Kasumi-1 (cell line): ENCODE results near the gene NHERF1.
A peak's percentile ranks its signal among the peaks of the same experiment; 100 is the strongest.

Source experiments
- DNase-seq, 2 experiments: peaks; one replicate each; lab custom pipeline; 2025; lab: John Stamatoyannopoulos, UW

Gene NHERF1

DNA sequence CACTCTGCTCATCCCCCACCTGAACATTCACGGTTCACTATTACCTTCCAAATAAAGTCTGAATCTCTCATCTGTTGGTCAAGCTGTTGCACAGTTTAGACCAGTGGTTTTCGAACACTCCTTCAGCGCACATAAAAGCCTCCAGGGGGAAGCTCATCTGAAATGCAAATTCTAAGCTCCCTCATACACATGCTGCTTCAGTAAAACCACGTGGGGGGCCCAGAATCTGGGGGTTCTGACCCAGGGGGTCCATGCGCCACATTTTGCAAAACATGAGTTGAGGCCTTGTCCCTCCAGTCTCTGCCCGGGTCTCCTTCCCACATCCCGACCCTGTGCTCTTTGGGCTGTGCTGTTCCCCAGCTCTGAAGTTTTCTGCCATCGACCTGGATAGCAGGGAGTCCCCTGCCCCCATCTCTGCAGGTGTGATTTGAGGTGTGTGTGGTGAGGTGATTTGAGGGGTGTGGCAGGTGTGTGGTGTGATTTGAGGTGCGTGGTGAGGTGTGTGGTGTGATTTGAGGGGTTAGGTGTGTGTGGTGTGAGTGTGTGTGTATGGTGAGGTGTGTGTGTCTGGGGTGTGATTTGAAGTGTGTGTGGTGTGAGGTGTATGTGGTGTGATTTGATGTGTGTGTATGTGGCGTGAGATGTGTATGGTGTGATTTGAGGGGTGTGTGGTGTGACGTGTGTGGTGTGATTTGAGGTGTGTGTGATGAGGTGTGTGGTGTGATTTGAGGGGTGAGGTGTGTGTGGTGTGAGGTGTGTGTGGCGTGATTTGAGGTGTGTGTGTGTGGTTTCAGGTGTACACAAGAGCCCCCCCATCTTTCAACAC is 16.2 kb upstream of the NHERF1 start:
- DNase-seq = no peak

DNA sequence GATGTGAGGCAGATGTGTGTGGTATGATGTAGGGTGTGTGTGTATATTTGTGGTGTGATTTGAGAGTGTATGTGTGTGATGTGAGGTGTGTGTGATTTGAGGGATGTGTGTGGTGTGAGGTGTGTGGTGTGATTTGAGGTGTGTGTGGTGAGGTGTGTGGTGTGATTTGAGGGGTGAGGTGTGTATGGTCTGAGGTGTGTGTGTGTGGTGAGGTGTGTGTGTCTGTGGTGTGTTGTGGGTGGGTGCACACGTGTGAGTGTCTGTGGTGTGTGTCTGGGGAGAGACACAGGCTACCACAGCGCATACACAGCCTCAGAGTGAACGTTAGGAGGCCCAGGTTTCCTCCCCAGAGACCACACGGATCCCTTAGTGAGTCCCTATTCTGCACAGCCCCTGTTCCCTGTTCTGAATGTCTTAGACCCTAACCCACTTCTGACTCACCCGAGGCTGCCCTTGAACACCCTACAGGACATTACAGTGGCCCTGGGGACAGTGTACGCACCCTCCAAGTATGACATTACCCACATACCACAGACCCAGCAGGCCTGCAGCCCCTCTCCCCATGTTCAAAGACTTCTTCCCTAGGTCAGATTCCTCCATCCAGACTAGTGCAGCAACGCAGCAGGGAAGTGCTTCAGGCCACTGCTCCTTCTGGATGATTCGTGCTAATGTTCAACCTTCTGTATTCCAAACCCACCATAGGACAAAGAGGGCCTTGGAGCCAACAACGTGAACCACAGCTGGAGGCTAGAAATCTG is 14.9 kb upstream of the NHERF1 start:
- no peak for DNase-seq

DNA sequence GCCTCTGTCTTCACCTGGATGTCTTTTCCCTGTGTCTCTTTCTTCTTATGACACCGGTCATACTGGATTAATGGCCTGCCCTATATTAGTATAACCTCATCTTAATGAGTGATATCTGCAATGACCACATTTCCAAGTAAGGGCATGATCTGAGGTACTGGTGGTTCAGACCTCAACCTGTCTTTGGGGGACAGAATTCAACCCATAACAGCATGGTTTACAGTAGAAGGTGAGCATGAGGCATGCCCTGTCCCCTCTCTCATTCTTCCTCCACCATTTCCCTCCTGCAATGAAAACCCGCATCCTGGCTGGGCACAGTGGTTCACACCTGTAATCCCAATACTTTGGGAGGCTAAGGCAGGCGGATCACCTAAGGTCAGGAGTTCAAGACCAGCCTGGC is 14.2 kb upstream of the NHERF1 start:
- DNase-seq = no peak

DNA sequence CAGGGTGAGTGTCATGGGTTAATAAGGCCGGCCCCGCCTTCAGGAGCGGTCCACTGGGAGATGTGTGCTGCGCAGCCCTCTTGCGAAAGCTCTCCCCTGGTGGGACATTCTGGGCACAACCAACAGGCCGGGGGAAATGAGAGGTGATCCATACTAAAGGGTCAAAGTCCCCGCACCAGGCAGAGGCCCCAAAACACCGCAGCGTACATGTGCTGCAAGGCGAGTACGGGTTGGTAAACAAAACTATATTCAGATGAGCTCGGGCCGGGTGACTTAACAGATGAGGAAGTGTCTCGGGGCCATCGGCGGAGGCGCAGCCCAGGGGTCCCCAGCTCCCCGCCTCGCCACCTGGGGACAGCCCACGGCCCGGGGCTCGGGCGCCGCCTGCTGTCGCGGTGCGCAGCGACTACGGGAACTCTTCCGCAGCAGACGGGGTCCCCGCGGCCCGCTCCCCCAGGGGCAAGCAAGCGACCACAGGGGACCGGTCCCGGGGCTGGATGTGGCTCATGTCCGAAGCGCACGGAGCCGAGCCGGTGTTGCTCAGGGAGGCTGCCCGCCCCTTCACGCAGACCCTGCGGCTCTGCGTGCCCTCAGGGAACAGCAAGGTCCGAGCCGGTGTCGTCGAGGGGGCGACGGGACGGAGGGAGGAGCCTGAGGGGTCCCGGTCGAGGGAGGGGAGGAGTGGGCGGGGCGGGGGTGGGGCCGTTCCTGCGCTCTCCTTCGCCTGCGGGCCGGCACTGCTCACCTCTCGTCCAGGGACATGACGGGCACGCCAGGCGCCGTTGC is 11.7 kb upstream of the NHERF1 start, which contains the start of gene RAB37:
Gene RAB37 (plus strand): TSS at position 744 of the 786 bp plus-strand sequence. CDS start 17 bp downstream, at position 761.
- DNase-seq = peak; percentile 98 to 99

DNA sequence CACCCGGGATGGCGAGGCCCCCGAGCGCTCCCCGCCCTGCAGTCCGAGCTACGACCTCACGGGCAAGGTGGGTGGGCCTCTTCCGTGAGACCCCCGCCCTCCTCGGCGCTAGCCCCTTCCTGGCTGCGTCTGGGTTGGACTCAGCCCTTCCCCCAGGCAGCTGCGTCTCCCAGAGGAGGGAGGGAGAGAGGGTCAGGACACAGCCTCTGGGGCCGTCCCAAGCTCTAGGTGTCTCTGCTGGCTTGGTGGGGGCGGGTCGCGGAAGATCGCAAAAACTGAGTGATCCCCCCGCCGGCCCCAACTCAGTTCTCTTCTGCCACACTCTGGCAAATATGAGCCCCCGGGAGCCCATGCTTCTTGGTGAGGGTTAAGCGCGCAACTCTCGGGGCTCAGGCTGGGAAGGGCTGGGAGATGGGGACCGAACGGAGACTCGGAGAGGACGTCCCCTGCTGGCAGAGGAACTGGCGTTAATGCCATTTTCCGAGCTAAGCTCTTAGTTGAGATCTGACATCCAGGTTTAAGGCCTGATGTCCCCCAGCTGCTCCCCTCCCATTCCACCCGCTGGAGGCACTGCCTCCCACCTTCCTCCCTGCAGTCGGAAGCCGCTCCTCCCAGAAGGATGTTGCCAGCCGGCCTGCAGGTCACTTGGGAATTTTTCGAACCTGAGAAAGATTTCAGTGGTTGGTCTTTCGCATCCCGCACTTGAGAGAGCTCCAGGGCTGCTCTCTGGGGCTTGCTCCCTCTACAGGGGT is 11.0 kb upstream of the NHERF1 start:
- DNase-seq = peak; percentile 78 to 81

DNA sequence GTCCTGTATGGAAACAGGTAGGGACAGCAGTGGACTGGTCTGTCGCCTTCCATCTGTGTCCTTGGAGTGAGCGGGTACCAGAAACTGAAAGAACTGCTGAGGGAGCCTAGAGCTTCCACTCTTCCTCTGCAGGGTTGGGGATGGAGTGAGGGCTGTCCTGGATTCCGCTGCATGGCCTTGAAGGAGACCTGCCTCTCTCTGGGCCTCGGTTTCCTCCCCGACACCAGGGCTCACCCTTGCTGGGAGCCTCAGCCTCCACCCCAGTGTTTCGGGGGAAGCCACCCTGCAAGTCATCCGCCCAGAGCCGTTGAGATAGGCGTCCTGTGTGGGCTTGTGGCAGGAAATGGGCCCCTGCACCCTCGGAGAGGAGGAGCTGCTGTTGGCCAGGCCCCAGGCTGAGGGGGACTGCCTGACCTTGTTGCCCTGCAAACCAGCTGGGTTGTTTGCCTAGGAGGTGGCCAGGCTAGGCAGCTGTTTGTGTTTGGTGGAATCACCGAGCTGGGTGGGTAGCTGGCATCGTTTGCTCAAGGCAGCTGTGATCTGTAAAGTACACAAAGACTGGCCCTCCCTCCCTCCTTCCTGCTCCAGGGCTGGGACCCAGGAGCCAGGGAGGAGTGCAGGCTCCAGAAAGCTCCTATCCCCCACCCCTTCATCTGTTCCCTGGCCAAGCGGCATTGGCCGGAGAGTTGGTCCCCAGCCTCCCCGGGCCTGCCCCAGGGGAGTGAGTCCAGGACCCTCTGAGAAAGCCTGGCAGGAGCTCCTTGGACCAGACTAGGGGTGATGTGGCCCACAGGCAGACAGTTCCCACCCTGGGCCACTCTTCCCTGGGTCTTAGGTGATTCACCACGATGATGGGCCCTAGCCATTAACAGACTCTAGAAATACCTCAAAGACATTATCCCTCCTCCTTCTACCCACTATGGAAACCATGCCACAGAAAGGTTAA is 10.1 kb upstream of the NHERF1 start:
- peak; percentile 97 for DNase-seq

DNA sequence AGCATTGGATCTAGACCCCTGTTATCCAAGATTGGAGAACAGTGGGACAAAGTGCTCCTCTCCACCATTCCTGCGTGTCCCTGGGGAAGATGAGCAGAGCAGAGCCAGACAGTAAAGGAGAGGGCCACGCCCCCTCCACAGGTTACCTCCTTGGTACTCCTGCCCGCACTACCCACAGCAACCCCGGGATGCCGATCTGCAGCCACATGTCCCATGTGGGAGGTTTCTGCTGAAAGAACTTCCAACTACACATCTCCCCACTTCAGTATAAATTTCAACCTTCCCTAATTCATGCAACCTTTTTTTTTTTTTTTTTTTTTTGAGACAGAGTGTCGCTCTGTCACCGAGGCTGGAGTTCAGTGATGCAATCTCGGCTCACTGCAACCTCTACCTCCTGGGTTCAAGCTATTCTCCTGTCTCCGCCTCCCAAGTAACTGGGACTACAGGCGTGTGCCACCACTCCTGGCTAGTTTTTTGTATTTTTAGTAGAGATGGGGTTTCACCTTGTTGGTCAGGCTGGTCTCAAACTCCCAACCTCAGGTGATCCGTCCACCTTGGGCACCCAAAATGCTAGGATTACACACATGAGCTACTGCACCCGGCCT is 9.1 kb upstream of the NHERF1 start:
- no peak for DNase-seq

DNA sequence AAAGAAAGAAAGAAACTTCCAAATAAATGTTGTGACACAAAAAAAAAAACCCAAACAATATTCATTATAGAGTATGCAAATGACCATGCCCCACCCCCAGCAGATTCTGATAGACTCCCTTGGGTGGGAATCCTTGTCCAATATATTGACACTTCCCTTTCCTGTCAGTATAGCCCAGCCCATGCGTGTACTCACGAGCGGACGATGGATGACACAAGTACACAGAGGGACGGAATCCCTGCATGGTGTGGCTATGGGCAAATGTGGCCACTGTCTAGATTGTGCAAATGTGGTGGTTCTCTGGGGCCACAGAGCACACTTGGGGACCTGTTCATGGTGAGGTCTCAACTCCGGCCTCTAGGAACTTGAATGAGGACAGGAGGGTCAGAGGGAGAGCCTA is 8.3 kb upstream of the NHERF1 start:
- no peak for DNase-seq

DNA sequence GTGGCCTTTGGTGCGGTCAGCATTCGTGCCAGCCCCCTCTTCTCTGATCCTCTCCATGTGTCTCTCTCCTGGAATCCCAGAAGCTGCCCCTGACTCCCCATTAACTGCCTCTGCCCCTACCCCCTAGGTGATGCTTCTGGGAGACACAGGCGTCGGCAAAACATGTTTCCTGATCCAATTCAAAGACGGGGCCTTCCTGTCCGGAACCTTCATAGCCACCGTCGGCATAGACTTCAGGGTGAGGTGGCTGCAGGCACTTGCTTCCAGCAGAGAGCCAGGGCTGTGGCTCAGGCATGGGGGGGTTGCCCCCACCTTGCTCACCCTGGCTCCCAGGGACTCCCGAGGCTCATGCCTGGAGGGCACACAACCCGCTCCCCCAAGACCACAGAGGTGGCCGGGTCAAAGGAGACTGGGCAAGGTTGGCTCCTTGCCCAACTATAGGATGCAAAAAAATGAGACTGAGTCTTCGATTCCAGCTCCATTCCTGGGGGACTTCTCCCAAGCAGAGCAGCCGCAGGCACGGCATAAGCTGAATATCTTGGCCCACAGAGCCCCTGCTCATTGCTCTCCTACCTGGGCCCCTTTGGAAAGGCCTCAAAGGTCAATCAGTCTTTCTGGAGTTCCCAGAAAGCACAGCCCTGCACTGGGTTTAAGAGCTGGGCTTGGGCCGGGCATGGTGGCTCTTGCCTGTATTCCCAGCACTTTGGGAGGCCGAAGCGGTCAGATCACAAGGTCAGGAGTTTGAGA is 7.6 kb upstream of the NHERF1 start:
- DNase-seq = no peak

DNA sequence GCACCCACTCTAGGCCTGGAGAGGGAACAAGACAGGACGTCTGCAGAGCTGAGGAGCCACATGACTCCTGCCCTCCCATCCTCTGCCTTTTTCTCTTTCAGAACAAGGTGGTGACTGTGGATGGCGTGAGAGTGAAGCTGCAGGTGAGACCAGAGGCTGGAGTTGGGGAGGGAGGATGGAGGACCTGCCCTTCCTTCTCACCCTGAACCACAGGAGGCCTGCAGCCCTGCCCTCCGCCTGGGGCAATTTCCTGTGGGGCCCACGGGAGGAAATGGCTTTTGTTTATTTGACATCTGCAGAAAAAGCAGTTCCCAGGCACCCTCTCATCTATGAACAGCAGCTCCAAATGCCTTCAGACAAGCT is 6.3 kb upstream of the NHERF1 start:
- peak; percentile 94 to 95 for DNase-seq

DNA sequence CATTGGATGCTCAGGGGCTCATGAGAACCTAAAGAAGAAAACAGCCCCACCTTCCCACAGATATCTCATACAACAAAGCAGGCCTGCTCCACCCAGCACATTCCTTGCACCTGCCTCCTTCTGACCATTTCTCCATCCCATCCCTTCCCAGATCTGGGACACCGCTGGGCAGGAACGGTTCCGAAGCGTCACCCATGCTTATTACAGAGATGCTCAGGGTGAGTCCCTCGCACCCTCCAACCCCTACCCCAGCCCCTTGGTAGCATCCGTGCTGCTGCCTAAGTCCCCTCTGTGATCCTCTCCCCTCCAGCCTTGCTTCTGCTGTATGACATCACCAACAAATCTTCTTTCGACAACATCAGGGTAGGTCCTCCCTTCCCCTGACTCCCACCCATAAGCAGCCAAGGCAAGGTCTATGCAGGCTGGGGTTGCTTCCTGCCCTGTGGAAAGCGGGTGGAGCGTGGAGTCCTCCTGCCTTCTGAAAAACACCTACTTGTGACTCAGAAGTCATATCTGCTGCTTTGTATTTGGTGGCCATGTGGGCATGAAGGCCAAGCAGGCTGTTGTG is 5.4 kb upstream of the NHERF1 start:
- no peak for DNase-seq

DNA sequence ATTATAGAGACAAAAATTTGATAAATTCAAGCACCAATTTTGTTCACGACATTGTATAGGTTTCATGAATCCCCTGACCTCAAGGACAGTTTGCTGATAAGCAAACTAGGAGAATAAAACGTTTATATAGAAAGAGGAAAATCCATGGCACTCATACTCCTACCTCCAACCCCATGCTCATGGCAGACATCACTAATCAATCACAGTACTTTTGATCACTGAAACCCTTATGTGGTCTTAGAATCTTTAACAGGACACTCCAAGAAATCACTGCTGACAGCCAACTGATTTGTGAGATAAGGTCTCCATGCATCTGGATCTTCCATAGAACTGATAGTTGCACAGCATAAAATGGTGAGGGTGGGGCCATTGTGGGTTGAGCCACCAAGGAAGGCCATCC is 4.7 kb upstream of the NHERF1 start:
- DNase-seq = no peak

DNA sequence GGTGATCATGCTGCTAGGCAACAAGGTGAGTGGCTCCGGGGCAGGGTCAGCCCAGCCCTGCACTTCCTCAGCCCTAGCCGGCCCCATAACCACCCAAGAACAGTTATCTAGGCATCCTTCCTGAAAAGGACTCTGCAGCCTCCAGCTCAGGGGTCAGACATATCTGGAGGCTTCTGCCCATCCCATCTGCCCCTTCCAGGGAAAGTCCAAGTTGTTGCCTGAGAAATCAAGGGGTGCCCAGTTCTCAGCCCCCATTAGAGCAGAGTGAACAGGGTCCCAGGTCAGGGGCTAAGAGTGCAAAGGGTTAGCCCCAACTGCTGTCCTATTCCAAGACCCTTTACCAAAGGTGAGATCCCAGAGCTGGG is 4.1 kb upstream of the NHERF1 start:
- no peak for DNase-seq

DNA sequence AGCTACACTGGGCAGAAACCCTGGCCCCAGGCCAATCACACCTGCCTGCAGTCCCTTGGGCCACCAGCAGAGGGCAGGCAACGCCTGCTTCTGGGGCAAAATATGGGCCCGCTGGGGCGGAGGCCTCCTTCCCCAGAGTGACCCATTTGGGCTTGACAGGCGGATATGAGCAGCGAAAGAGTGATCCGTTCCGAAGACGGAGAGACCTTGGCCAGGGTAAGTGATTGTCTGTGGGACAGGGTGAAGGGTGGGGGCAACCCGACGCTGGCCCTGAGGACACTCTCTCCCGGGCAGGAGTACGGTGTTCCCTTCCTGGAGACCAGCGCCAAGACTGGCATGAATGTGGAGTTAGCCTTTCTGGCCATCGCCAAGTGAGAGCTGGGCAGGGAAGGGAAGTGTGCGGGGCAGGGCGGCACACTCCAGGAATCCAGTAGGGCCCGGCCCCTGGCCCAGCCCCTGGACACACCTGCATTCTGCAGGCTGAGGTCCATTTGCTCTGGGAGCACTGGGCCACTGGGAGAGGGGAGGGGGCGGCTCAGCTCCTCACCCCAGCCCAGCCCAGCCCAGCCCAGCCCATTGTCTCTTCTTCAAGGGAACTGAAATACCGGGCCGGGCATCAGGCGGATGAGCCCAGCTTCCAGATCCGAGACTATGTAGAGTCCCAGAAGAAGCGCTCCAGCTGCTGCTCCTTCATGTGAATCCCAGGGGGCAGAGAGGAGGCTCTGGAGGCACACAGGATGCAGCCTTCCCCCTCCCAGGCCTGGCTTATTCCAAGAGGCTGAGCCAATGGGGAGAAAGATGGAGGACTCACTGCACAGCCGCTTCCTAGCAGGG is 3.5 kb upstream of the NHERF1 start:
- DNase-seq = peak; percentile 36 to 46

DNA sequence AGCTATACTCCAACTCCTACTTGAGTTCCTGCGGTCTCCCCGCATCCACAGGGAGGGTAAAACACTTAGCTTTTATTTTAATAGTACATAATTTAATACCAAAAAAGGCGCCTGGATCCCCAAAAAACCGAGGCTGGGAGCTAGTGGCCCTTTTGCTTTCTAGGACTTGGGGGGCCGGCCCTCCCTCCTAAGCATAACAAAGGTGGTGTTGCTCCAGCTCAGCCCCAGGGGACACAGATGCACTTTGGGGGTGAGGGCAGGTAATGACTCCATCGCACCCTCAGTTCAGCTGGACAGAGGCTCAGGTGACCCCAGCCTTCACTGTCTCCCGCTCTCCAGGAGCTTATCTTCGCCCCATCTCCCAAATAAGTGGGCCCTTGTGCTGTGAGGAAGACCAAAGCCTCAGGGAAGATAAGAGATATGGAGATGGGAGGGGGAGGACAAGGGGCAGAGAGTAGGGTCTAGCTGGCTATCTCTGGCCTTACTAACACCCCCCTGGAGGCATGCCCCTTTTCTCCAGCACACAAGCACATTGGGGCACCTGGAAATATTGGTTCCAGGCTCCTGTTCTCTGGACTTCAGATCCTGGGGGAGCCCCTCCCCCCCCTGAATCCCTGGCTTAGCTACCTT is 2.8 kb upstream of the NHERF1 start:
- no peak for DNase-seq

DNA sequence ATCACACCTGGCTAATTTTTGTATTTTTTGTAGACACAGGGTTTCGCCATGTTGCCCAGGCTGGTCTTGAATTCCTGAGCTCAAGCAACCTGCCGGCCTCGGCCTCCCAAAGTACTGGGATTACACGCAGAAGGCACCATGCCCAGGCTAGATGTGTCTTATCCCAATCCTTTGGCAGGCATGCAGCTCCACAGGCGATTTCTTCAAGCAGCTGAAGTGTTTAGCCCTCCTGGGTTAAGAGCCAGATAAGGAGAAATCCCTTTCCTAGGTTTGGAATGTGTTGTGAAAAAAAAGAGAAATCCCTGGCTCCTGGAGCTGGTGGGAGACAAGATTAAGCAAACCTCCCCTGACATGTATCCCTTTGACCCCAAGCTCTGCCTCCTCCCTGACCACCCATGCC is 2.1 kb upstream of the NHERF1 start:
- no peak for DNase-seq

DNA sequence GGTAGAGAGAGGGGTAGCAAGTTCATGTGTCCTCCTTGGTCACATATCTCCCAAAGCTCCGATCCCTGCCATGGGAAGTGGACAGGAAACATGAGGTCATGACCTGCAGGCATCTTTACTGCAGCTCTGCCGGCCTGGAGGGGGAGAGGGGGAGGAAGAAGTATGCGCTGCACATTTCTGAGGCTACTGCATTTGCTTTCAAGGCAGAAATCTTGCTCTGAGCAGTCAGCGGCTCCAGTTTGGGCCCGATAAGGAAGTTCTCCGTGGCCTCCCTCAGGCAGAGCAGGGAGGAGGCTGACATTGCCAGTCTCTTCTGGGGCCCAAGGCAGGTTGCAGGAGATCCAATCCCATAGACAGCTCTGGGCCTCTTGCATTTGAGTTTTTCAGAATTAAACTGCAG is 1.5 kb upstream of the NHERF1 start:
- peak; percentile 69 to 78 for DNase-seq

DNA sequence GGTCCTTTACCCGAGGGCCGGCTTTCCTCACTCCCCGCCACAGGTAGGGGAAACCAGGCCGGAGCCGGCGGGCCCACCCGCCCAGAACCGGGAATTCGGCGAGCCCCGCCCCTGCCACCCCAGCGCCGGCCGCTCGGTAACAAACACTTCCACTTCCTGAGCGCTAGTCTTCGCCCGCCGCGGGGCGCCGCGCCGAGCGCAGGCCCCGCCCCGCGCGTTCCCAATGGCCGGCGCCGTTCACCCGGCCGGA is 224 bp upstream of the NHERF1 start:
- peak in 1 of 2 experiments; percentile 96 for DNase-seq
